LHCN-M2 (cell line): ENCODE results near the gene STAT1. TPM values are rescaled to one million over a fixed set of nuclear protein-coding genes. Genes with fewer than 3 reads are reported as not detected.
A peak's percentile ranks its signal among the peaks of the same experiment; 100 is the strongest.
"Not testable (repeated sequence)": the region's sequence is repeated elsewhere in the genome, so short reads cannot be mapped to it uniquely, and the experiment has no call there.

Source experiments
- DNase-seq: peaks from one replicate; pipeline ENCODE4 v3.0.0-alpha.2; 2012; ENCODE audit warnings: low read depth
- total RNA-seq: library from RNA; depleted of rRNA; stranded (reverse); fragments of >200 nt; gene quantifications from 2 replicates; pipeline ENCODE4 v1.2.3, GENCODE V29; 2014

Gene STAT1
- total RNA-seq, 1 experiment from 2014 or later: 94.9 TPM

DNA sequence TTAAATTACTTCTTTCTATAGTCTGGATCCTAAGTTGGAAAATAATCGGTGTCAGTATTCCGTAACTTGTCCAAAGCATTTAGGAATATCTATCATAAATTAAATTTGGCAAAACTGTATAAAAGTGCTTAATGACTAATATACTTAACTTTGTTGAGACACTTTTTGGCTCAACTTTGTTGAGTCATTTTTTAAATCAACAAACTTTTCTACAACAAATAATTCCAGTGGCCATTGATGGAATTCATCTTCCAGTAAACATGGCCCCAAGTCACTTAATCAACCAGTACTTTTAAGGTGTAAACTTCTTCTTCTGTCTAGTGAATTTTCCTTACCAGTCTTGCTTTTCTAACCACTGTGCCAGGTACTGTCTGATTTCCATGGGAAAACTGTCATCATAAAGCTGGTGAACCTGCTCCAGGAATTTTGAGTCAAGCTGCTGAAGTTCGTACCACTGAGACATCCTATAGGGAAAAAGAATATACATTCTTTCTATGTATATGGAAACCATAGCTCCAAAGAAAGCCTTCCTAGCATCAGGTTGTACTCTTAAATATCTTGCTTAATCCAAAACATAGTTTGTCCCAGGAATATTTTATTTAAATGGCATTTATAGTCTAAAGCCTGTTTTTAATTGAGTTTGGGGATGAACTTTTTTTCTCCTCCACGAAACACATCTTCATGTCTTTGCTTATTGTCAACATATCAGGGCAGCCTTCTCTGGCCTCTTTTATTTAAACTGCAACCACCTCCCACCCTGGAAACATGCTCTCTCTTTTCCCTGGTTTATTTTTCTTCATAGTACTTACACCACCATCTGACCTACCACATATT lies 4.2 kb downstream of the STAT1 start:
- DNase-seq: peak; percentile 27

DNA sequence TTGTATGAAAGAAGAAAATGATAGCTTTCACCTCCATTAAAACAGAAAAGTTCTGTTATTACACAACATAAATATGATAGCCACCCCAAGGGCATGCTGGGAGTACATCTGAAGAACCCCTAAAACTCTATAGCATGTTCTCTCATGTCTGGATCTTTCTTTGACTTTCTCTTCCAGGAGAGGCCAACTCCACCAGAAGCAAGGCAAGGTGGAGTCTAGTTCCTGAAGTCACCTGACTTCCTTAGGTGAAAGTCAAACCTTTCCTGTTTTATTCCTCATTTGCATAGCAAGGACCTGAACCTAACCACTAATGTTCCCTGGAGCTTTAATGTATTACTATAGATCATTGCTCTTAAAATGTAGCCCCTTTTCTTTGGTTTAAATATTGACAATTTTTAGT lies 5.7 kb downstream of the STAT1 start:
- DNase-seq: no peak

DNA sequence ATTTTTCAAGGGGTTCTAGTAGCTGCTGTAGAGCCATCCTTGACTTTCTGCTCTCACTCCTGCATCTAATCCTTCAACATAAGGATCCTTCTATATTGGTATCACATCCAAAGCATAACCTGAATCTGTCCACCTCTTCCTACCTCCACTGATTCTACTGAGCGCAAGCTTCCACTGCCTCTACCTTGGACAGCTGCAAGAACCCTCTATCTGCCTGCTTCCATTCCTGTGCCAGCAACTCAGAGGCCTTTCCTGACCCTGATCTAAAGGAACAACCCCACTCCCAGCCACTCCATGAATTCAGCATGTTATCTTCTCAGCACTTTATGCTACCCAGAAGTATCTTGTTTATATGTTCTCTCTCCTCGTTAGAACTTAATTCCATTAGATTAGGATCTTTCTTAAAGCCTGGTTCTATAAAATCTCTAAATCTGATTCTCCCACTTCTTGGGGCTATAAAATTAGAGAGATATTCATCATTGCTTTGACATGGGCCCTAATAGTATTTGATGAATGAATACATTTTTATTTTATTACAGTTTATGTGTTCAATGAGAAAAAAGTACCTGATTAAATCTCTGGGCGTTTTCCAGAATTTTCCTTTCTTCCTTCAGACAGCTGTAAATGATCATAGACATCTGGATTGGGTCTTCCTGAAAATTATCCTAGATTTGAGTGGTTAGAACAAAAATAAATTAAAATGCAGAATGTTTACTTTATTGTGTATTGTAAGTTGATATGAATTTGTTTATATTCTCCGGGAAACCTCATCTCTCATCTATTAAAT lies 6.8 kb downstream of the STAT1 start:
- no peak for DNase-seq

DNA sequence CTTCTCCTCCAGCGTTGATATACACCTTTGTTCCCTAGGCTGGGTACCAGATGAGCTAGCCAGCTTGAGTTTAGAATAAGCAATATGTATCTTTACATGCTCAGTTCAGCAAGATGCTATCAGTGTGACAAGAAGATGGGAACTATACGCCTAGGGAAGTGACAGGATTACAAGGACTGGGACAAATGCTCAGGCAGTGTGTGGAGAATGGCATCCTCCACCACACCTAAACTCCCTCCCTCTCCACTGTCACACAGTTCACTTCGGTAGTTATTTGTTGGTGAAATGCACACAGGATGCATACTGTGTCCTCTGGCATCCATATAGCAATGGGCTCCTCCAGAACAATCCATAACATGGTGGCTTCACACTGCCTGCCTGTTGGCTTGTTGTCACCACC lies 7.7 kb downstream of the STAT1 start:
- DNase-seq: no peak

DNA sequence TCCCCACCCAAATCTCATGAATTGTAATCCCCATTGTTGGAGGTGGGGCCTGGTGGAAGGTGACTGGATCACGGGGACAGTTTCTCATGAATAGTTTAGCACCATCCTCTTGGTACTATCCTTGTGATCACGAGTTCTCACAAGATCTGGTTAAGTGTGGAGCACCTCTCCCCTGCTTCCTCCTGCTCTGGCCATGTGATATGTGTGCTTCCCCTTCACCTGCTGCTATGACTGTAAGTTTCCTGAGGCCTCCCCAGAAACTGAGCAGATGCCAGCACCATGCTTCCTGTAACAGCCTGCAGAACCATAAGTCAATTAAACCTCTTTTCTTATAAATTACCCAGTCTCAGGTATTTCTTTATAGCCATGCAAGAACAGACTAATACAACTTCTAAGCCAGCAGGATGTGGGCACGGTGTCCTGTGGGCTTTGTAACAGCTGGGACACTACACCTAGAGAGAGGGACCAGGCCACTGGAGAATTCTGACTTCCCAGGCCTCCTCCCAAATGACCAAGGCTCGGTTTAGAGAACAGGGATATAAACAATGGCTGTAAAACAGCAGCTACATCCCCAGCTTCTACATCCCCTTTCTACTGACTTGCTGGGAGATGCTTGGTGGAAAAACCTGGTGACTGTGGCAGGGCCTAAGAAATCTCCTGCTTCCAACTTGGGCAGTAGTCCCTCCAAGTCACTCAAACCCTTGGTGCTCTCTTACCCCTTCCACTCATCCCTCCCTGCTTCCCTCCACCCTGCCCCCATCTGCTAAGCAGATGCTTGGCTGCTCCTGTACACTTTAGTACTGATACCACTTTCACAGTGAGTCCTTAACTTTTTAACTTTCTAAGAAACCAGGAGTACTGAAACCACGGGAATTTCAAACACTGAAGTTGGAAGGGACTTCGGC lies 10.3 kb downstream of the STAT1 start:
- no peak for DNase-seq

DNA sequence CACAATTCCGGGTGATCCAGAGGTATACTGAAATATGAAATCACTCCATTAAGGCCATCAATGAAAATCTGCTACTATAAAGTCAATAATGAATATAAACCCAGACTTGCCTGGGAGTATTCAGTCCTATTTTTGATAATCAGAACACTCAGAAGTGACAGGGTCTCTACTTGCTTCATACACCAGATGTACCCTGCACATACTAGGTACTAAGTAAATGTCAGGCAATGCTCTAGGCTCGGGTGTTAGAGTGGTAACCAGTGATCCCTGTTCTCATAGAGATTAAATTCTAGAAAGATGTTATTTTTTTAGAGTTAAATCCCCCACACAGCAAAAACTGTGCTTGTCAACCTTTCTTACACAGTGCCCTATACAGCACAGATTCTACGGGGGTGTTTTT lies 12.3 kb downstream of the STAT1 start:
- DNase-seq: no peak

DNA sequence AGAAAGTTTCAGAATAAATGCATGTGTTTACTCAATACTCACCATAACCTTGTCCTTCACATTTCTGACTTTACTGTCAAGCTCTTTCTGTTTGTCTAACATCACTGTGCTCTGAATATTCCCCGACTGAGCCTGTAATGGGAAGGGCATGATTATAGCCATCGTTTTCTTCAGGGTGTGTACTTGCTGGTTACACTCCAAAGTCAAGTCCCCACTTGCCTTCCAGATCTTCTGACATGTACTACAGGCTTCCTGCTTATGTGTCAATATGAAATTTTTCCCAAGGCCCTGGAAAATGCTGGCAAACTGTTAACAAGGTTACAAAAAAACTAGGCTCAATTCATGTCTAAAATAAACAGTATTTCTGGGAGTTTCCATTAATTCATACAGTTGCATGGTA lies 12.9 kb downstream of the STAT1 start:
- DNase-seq: no peak

DNA sequence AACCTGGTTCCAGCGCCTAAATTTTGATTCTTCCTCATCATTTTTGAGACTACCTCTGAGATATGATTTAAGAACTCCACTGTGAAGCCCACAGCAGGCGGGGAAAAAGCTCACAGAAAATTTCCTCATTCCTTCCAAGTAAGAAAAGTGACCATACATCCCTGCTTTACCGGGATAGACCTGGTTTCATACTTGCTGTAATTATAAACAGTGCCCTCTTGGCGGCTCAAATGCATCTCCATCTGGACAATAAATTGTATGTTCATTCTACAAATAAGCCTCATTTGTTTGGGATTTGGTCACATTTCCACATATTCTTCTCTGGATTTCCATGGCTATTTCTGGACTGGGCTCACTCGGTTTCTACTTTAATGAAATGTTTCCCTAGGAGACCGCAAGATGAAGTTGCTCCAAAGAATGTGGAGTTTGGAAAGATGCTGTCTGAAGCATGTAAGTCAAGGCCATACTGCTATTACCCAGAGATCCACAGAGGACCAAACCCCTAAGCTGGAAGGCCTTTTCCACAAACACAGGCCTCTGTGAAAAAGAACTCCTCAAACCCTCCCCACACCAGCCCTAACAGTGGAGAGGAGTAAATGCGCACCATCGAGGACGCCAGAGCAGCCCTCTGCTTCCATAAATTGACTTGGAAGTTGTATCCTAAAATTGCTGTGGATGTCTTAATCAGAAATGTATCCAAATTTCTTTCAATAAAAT lies 13.9 kb downstream of the STAT1 start:
- DNase-seq: no peak

DNA sequence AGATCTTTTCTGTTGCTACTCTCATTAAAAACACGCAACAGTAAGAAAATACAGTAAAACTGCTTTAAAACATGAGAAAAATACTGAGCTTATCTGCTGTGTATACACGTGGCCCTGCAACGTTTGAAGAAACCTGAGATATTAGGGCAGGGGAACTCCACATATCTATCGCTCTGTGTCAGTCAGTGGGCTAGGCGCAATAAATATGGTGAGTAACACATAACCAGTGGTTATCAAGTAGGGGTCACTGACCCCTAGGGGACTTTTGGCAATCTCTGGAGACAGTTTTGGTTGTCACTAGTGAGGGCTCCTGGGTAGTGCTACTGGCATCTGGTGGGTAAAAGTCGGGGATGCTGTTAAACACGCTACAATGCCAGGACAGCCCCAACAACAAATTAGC lies 14.9 kb downstream of the STAT1 start:
- DNase-seq: no peak

DNA sequence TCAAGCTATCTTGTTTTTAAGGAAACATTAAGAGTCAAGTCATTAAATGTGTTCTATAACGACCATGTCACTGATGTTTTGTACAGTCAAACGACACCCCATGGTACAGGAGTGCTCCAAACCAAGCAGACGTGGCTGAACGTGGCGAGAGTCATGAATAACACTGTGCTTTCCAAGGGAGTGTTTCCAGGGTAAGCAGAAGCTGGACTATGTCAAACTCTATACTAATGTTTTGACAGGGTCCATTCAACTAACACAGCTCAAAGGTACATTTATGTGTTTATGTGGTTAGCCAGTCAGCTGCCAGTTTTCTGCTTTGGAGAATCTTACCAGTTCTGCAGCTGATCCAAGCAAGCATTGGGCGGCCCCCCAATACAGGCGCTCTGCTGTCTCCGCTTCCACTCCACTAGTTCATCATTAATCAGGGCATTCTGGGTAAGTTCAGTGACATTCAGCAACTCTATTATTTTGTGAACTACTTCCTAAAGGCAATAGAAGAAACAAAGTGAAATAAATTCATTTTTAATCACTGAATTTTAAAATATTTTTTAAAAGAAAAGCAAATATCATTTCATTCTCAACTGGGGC lies 16.4 kb downstream of the STAT1 start:
- no peak for DNase-seq

DNA sequence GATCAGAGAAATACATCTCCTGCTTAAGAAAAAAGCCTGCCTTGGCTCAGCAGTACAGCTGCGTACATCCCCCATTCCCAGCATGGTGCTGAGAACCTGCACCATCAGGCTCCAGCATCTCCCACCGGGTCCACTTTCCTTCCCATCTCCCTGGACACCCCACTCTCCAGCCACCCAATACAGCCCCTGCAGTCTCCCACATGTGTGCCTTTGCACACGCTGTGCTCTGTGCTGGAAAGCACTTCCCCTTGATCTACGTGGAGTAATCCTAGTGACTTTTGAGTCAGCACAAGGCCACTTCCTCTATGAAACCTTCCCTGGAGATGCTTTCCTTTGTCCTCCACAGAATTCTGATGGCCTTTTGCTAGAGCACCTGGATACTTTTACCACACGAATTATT lies 17.0 kb downstream of the STAT1 start:
- no peak for DNase-seq

DNA sequence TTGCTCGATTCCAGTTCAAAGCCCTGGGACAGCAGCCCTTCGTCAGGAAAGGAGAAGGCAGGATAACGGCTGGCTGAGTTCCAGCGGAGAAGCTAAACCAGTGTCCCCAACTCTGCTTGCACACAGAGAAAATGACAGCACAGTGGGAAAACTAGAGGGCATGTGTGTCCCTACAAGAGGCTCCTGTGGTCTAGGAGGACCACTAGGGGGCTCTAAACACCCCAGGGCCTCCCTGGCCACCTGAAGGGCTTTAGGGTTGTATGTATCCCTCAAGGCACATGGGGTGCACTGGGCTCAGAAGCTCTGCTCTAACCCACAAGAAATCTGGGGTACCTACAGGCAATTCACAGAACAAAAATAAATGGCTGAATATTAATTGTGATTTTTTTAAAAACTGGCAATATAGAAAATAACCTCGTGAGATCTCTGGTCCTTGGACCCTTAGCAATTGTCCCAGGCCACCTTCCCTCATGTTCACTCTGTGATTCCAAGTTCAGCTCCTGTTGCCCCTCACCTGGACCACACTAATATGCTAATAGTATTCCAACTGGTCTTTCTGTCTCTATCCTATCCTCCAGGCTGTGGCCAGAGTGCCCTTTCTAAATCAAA lies 17.5 kb downstream of the STAT1 start:
- peak; percentile 38 for DNase-seq

DNA sequence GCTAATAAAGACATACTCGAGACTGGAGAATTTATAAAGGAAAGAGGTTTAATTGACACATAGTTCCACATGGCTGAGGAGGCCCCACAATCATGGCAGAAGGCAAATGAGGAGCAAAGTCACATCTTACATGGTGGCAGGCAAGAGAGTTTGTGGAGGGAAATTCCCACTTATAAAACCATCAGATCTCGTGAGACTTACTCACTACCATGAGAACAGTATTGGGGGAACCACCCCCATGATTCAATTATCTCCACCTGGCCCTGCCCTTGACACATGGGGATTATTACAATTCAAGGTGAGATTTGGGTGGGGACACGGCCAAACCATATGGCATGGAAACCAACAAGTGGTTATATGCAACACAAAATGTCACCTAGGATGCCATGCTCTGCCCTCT lies 18.7 kb downstream of the STAT1 start:
- not testable (repeated sequence) for DNase-seq

DNA sequence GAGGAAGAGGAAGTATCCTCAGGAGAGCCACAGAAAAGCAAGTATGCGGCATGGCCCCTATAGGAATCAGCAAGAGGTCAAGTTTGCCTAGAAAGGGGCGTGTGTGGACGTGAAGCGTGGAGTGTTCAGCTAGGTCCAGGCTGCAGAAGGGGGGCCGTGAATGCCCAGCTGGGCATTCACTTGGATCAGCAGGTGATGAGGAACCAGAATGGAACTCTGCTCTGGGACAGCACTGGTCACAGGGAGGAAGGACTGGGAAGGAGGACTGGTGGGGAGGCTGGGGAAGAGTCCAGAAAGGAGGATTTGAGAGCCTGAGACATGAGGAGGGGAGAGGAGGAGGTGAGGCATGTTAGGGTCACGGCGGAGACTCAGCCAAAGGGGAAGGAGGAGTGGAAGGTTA lies 19.8 kb downstream of the STAT1 start:
- DNase-seq: no peak

DNA sequence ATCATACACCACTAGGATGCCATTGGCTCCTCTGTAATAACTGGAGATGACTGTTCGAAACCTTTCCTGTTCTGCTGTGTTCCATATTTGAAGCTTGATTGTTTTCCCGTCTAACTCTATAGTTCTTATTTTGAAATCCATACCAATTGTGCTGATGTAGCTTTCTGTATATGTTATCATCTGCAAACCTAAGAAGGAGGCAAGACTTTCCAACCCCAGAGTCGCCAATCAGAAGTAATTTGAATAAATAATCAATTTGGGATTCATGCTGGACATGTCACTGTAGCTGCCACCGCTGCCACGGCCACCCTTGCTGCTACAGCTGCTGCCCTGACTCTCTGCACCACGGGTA lies 20.7 kb downstream of the STAT1 start:
- no peak for DNase-seq

DNA sequence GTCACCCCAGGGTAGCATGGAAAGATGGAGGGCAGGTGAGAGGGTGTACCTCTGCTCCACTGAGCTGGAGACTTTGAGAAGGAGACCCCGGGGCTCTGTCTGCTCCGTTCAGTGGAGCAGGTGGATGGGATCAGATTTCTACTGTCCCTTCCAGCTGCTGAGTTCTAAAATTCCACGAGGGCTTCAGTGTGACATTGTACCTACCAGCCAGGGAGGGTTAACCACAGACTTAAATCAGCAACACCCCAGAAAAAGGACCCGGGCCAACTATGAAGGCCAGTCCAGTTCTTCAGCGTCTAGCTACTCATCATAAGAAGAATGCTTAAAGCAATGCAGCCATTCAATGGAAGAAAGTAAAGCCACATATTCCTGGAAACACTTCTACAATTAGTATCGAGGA lies 23.8 kb downstream of the STAT1 start:
- no peak for DNase-seq

DNA sequence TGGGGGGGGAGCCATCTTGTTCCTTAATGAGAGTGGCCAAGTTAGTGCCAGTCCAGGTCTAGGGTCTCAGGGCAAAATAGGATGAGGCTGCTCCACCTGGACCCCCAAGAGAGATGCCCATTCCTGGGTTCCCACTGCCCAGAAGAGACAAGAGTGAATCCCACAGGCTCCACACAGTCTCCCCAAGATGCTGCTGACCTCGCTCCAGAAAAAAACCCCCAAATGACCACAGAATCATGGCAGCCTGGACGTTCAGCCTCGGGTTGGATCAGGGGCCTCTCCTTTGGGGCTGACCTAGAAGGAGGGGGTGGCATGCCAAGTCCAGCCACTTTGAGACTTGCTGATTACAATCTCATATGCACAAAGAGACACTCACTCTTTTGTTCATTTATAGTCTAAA lies 25.1 kb downstream of the STAT1 start:
- no peak for DNase-seq

DNA sequence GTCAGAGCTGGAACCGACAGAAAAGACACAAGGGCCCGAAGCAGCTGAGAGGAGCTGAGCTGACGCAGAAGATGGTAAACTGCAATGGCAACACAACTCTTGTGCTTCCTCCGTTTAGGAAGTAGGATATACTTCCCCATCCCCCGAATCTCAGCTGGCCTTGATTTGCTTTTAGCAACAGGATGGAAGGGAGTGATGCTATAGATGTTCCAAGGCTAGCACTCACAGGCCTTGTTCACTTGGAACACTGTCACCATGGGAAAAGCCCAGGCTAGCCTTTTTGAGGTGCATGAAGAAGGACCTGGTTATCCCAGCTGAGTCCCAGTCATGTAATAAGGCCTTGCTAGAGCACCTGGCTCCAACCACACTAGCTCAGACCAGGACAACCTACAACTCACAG lies 26.0 kb downstream of the STAT1 start:
- no peak for DNase-seq

DNA sequence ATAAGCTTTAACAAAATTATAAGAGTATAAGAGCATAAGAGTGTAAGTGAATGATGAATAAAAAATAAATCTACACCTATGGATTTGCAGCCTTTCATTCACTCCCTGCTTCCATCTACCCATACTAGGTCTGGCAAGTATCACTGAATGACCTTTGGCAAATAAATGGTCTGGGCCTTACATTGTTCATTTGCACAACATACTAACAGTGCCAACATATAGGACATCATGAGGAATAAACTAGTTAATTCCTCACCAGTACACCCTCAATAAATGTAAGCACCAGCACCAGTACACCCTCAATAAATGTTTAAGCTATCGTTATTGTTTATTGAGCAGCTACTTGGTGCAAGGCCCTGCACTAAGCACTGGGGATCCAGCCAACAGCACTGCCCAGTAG lies 26.9 kb downstream of the STAT1 start:
- no peak for DNase-seq

DNA sequence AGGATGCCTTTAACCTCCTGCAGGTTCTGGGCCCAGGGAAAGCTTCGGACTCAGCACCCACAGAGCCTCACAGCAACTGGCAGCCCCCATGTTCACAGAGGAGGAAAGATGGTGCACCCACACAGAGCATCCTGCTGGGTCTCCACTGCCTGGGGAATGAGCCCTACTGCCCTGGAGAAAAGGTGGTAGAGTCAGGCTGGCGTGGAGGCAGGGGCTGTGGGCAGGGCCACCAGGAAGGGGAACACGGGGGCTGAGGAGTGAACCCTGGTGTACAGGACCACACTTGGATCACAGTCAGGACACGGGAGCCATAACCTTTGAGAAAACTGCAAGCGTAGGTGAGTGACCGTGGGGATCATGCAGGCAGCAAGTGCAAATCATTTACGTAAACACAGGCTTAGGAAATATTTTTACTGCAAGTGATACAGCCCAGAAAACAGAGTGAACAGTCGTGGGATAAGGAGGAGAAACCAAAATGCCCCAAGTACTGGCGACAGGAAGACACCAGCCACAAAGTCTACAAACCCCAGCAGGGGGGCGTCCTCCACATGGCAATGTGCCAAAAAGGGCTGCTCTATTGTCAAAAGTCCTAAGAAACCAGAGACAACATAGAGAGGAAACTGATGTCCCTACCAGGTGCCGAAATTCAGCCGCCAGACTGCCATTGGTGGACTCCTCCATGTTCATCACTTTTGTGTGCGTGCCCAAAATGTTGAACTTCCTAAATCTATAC lies 27.6 kb downstream of the STAT1 start:
- no peak for DNase-seq
